LNCaP clone FGC (cell line): Measurements from ENCODE around the gene C1QB.

Experiments used
- DNase-seq: peaks from one replicate; pipeline ENCODE4 v3.0.0-alpha.2; 2011; ENCODE audit warnings: low read depth
- H3K4me3 ChIP-seq: 2 replicates; pipeline ENCODE4 v1.5.1; 2011; ENCODE audit warnings: mild to moderate bottlenecking, low read depth, low read length, control low read depth
- CTCF ChIP-seq: IDR thresholded peaks from 2 replicates; pipeline ENCODE4 v1.5.1; 2012; ENCODE audit warnings: mild to moderate bottlenecking; ENCODE audit not compliant: control insufficient read depth, insufficient read depth; ENCODE audit errors: extremely low read depth

The C1QB gene

DNA sequence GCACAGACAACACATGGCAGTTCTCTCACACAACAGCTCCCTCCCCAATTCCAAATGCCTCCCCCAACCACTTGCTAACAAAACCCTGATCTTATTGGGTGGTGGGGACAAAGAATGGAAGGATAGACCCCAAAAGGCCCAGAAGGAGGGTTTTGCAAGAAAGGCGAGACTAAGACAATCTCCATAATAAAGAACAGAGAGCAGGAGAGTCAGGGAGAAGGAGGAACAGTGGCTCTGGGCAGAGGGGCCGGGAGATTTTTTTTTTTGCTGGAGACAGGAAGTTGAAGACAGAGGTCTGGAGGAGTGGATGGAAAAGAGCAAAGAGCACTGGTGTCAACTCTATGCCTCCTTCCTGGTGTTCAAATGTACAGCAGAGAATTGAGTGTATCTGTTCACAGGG, 23.1 kb upstream of the C1QB start:
- no peak overlapping the region for H3K4me3 ChIP-seq
- DNase-seq = no peak
- TF ChIP-seq CTCF = no peak

DNA sequence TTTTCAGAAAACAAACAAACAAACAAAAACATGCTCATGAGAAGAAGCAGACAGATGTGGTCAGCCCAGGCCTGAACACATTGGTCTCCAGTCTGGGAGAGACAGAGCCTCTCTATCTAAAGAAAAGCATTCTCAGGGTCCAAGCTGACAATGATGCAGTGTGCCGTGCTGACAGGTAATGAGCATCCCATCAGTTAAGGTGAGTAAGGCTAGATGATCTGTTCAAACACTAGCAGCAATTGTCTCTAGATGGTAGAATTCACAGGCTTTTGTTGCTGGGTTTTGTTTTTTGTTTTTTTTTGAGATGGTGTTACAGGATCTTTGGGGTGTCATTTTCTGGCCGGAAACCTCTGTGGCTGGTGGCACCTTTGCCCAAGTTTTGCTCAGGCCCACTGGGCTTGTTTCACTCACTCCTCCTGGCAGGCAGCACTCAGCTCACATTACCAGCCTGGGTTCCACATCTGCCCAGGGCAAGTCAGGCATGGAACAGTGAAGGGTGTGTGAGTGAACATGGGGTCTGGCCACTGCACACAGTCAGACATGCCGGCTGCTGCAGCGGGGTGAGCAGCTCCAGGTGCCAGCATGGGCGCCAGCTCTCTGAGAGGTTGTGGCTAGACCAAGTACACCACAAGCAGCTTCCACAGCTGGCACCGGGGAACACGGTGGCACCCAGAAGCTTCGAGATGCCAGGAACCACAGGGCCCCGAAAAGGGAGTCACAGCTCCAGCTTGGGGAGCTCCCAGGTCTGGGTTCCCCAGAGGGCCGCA, 19.2 kb upstream of the C1QB start:
- no peak for TF ChIP-seq CTCF
- DNase-seq = no peak
- H3K4me3 ChIP-seq = no peak overlapping the region

DNA sequence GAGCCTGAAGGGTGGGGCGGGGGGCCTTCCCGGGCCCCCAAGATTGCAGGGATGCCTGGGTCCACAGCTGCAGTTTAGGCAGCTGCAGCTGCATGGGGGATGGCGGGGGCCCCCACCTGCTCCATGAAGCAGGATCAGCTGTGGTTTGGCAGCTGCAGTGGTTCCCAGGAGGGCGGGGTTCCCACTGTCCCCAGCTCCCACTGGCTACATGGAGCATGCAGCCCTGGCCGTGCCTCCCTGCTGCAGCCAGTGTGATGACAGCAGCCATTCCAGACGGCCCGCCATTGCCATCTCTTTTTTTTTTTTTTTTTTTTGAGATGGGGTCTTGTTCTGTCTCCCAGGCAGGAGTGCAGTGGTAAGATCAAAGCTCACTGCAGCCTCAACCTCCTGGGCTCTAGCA, 17.6 kb upstream of the C1QB start:
- DNase-seq = no peak
- no peak for TF ChIP-seq CTCF
- H3K4me3 ChIP-seq = no peak overlapping the region

- no peak for TF ChIP-seq CTCF
- H3K4me3 ChIP-seq = no peak within 1 kb of the TSS
- no peak for DNase-seq
These were observed 16.7 kb upstream of the C1QB start, which contains the start of gene C1QA for GRCh38 chr1:22636353-22636752. C1QA (plus strand) TSS chr1:22636628; CDS start chr1:22637617, 989 bp downstream.

DNA sequence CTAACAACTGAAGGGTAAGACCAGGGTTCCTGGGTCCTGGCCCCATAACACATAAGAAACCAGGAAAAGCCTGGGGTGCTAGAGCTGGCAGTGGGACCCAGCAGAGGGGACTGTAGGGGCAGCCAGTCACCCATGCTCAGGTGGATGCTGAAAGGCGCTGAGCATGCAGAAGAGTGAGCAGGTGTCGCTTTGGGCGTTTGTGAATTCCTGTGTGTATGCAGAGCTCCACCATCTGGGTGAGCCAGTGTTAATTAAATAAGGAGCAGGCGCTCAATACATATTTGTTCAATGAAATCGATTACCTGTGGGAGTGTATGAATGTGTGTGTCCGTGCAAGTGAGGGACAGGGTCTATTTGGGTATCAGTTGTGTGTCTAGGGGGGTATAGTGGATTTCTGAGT, 16.1 kb upstream of the C1QB start:
- no peak for DNase-seq
- TF ChIP-seq CTCF = no peak
- H3K4me3 ChIP-seq = no peak overlapping the region

GRCh38 chr1:22637907-22638445, 15.1 kb upstream of the C1QB start:
- H3K4me3 ChIP-seq = no peak overlapping the region
- no peak for DNase-seq
- no peak for TF ChIP-seq CTCF
